Uterus (tissue), 2 donors: Measurements from ENCODE around the gene ITGA2.

Experiments
- POLR2A ChIP-seq, 2 donors: fragments of 450-650 bp; IDR thresholded peaks; one replicate each; pipeline ENCODE4 v1.6.1; 2016; ENCODE audit warnings: antibody characterized with exemption in 2 of 2, mild to moderate bottlenecking in 1 of 2, moderate library complexity in 1 of 2
- TF ChIP-seq, protein P1 (sequence below), 4 experiments: fragments of 200-600 bp in 2 of 4; fragments of 450-650 bp in 2 of 4; sonication (generic) in 2 of 4; IDR thresholded peaks; one replicate each; pipeline ENCODE4 v1.5.1; 2016 to 2019; ENCODE audit warnings: antibody characterized with exemption in 4 of 4, mild to moderate bottlenecking in 2 of 4, moderate library complexity in 1 of 4

DNA sequence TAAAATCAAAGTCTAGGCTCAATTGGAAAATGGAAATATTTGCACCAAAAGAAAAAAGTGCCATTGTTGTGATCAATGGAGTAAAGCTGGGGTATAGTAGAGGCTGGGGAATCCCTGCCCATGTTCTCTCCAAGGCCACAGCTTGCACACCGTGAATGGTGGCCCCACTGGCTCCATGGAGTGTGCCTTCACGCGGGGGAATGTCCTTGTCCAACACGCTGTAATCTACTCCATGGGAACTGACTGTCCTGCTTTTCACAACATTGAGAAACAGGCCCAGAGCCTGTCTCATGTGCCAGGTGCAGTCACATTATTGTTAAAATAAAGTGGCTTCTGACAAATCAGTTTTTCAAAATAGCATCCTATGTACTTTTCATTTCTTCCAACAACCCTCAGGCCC lies 33.1 kb upstream of the ITGA2 start:
- TF ChIP-seq, protein P1, sequence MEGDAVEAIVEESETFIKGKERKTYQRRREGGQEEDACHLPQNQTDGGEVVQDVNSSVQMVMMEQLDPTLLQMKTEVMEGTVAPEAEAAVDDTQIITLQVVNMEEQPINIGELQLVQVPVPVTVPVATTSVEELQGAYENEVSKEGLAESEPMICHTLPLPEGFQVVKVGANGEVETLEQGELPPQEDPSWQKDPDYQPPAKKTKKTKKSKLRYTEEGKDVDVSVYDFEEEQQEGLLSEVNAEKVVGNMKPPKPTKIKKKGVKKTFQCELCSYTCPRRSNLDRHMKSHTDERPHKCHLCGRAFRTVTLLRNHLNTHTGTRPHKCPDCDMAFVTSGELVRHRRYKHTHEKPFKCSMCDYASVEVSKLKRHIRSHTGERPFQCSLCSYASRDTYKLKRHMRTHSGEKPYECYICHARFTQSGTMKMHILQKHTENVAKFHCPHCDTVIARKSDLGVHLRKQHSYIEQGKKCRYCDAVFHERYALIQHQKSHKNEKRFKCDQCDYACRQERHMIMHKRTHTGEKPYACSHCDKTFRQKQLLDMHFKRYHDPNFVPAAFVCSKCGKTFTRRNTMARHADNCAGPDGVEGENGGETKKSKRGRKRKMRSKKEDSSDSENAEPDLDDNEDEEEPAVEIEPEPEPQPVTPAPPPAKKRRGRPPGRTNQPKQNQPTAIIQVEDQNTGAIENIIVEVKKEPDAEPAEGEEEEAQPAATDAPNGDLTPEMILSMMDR (IDR thresholded peaks at IDR 0.05), result no peak
- no peak for TF ChIP-seq POLR2A (IDR thresholded peaks at IDR 0.05)
